Measurements from ENCODE around the gene PSME1. TPM values are rescaled to one million over a fixed set of nuclear protein-coding genes. Genes with fewer than 3 reads are reported as not detected.

Gene PSME1
- total and polyA plus RNA-seq, 2 of the 13 experiments (the other 11 are each of a cell fraction or from before 2014, with no cell fraction given) = 159 to 608 TPM

GRCh38 chr14:24114532-24115421 is 21.2 kb upstream of the PSME1 start, which contains the start of the genes DCAF11 and NRL (continued):
- TF ChIP-seq ZNF142 (CRISPR knock-in tag; IDR thresholded peaks at IDR 0.05) = peak; percentile 94
- peak; percentile 77 for TF ChIP-seq BHLHE40 (IDR thresholded peaks at IDR 0.05; ENCODE audit: low read length)
- no peak for TF ChIP-seq ZNF775 (CRISPR knock-in tag; IDR thresholded peaks at IDR 0.05; ENCODE audit: borderline replicate concordance)
- TF ChIP-seq SPEN (CRISPR knock-in tag; IDR thresholded peaks at IDR 0.05; ENCODE audit: low read depth) = peak; percentile 98
- TF ChIP-seq ZNF576 (CRISPR knock-in tag; IDR thresholded peaks at IDR 0.05) = no peak
- TF ChIP-seq JARID2 (CRISPR knock-in tag; IDR thresholded peaks at IDR 0.05; ENCODE audit: insufficient replicate concordance) = peak; percentile 94
- TF ChIP-seq SNAPC2 (CRISPR knock-in tag; IDR thresholded peaks at IDR 0.05) = peak; percentile 95
- TF ChIP-seq CC2D1A (CRISPR knock-in tag; IDR thresholded peaks at IDR 0.05) = no peak
- TF ChIP-seq ZNF407 (CRISPR knock-in tag; IDR thresholded peaks at IDR 0.05; ENCODE audit: not compliant biosample characterization) = peak; percentile 82
- TF ChIP-seq ZNF136 (CRISPR knock-in tag; IDR thresholded peaks at IDR 0.05; ENCODE audit: low read depth) = peak; percentile 98

Data from HepG2 (cell line).